Mucosa of stomach (tissue), 1 donor: Measurements from ENCODE around the gene GPD1L.

ENCODE experiments used
- H3K27me3 ChIP-seq: one replicate; pipeline ENCODE4 v1.7.0; 2013; ENCODE audit warnings: mild to moderate bottlenecking, low read length; ENCODE audit not compliant: control insufficient read depth, insufficient read depth
- H3K36me3 ChIP-seq: one replicate; pipeline ENCODE4 v1.7.0; 2013; ENCODE audit warnings: low read length; ENCODE audit not compliant: control insufficient read depth, insufficient read depth
- H3K4me1 ChIP-seq: one replicate; pipeline ENCODE4 v1.7.0; 2013; ENCODE audit warnings: mild to moderate bottlenecking, low read length; ENCODE audit not compliant: control insufficient read depth, insufficient read depth
- H3K4me3 ChIP-seq: one replicate; pipeline ENCODE4 v1.7.0; 2013; ENCODE audit warnings: low read length
- H3K9ac ChIP-seq: one replicate; pipeline ENCODE4 v1.7.0; 2013; ENCODE audit warnings: mild to moderate bottlenecking, low read length, moderate library complexity
- H3K9me3 ChIP-seq: one replicate; pipeline ENCODE4 v1.7.0; 2013; ENCODE audit warnings: mild to moderate bottlenecking, low read length, moderate library complexity; ENCODE audit not compliant: control insufficient read depth
- donor health status: Pancreatic carcinoma.

Gene GPD1L

GRCh38 chr3:32216172-32216783 lies 109.9 kb downstream of the GPD1L start:
- H3K4me1 ChIP-seq = peaks cover 11% of the 10 kb centered on the region
- H3K9ac ChIP-seq = no peak overlapping the region
- H3K36me3 ChIP-seq = no peaks in the 10 kb centered on the region
- no peaks in the 10 kb centered on the region for H3K27me3 ChIP-seq
- no peak overlapping the region for H3K4me3 ChIP-seq
- no peaks in the 10 kb centered on the region for H3K9me3 ChIP-seq

- Histone ChIP-seq H3K9ac (no peak overlapping the region), H3K4me1 (peaks cover 11% of the 10 kb centered on the region), H3K27me3 (no peaks in the 10 kb centered on the region), H3K4me3 (no peak overlapping the region), H3K36me3 (no peaks in the 10 kb centered on the region), H3K9me3 (no peaks in the 10 kb centered on the region)
Measured at GRCh38 chr3:32217339-32217738, 110.9 kb downstream of the GPD1L start.
